IPS DF 19.7 (cell line): Measurements from ENCODE around the gene RASSF9.

Source experiments
- DNase-seq: peaks from one replicate; pipeline ENCODE4 v3.0.0-alpha.2; 2013; ENCODE audit warnings: low read depth, low spot score

RASSF9 gene

DNA sequence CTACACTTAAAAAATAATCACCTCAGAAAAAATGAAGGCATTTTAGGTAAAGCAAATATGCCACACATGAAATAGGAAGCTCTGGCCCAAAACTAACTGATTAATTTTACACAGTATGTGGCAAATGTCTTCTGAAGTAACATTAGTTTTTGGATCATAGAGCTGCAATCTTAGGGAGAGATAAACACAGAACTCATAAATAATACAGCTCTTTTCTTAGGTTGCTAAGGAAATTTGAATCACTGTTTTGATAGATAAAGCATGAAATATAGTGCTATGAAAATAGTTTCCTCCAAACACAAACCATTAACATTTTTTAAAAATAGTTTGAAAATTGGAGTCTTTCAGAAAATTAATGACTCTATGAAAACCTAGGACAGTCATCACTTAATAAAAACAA is 15.0 kb downstream of the RASSF9 start:
- no peak for DNase-seq

DNA sequence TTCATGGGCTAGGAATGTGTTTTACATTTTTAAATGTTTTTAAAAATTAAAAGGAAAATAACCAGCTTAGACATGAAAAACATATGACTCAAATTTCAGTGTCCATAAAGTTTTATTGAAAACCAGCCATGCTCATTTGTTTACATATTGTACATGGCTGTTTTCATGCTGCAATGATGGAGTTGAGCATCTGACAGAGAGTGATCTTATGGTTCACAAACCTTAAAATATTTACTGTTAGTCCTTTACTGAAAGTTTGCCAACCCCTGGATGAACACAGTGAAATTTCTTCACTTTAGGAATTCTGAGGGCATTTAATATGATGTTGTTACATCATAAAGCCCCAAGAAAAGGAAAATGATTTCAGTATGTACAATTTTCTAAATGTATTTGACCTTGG is 16.1 kb downstream of the RASSF9 start:
- DNase-seq, result no peak

DNA sequence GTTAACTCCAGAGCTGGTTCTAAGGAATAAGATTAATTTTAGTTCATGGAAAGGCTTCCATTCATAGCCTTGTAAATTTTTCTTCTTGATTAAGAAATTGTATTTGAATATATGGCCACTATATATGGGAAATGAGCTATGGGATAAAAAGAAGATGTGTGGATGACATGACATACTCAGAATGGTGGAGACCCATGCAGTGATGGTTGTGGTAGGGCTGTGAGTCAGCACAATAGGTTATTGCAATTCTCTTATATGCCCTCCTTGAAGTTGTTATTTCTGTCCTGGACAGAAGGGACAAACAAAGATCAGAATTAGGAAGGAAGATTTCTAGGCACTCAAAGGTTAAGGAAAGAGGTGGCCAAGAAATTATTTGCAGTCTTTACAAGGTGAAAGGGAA is 21.5 kb downstream of the RASSF9 start:
- no peak for DNase-seq

DNA sequence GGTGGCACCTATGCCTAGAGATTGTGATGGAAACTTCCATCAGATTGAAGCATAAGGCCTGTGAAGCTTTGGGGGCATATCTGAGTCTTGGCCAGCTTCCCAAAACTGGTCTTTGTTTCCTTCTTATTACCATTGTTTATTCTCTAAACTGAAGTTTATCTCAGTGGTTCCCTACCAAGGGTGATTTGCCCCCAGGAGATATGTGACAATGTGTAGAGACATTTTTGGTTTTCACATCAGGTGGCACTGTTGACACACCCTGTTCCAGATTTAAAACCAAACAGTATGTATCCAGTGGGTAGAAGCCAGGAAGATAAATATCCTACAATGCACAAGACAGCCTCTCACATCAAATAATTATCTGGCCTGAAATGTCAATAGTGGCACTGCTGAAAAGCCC is 22.1 kb downstream of the RASSF9 start:
- DNase-seq, result no peak

- DNase-seq, result no peak
Observed at GRCh38 chr12:85809500-85809899, 26.7 kb downstream of the RASSF9 start.

- DNase-seq, result no peak
Observed at GRCh38 chr12:85807730-85808129, 28.5 kb downstream of the RASSF9 start.

DNA sequence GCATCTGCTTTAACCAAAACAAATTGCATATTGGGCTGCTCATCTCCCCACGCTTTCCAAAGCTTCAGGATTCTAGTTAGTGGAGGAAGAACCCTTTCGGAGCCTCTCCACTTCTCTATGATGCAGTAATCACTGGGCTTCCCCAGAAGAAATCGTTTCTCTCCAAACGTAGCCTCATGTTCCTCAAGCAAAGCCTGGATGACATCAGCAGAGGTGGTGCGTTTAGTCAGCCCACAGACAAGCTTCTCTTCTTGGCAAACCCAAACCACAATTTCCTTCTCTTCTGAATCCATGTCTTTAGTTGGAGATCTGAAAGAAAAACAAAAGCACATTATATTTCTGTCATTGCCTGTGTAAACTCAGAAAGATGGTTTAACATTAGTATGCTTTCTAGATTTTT is 30.6 kb downstream of the RASSF9 start:
- no peak for DNase-seq

DNA sequence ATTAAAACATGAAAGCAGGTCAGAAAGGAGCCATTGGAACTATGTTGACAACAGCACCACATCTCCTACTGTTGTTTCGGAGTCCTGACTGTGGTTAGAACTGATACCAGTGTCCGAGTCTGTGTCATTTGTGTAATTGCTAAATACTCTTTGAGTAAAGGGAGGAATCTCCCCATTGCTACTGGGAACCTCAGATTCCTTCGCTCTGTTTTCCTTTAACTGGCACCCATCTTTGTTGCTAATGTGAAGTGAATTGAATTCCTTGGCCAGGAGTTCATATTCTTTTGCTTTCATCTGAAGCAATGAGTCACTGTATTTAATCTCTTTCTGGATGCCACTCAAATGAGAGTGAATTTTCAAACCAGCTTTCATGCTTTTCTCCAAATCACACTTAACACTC is 31.5 kb downstream of the RASSF9 start:
- DNase-seq, result no peak

GRCh38 chr12:85803923-85804322 is 32.3 kb downstream of the RASSF9 start:
- DNase-seq, result no peak

- DNase-seq, result no peak
Observed at GRCh38 chr12:85803231-85803630, 33.0 kb downstream of the RASSF9 start.

DNA sequence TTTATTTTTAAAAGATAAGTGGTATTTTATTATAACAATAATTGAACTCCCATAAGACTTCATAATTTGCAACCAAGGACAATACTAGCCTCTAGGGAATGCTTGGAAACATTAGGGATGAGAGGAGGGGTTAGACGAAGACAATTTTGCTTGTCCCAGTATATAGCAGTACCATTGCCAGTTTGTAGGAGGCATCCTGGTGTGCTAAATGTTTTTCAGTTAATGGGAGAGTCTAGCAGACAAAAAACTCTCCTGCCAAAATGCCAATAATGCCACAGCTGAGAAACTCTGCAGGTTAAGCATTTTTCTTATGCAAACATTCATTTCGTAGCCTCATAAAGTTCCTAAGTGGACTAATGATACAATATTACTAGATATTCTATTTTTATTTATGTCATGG is 38.1 kb downstream of the RASSF9 start:
- DNase-seq, result no peak

DNA sequence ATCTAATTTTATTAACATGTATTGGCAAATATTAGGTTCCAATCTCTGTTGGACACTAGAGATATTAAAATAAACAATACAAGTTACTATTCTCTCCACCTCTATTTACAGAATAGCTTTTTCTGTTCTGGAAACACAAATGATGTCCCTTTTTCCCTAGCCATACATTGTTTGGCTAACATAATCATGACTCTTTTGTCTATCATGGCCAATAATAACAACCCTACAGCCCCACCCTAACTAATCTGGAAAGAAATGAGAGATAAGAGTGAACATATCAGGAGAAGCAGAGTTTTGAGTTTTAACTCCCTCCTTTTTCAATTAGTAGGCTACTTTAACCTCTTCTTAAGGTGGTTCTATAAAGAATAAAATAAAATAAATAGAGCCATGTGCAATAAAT is 40.2 kb downstream of the RASSF9 start:
- DNase-seq, result no peak

DNA sequence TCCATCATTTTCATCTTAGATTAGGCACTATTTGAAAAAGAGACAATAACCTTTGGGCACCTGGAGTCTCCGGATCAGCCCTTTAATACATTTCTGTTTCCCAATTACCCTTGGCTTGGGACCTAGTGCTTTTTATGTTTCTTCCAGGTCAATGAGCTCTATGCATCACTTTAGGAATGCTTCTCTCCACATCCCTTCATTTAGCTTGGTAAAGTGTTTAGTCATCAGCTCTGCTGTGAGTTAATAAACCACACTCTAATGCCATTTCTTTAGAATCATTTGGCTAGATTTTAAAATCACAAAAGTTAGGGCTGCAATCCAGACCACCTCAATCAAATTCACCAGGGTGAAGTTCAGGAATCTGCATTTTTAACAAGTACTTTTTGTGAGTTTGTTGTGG is 41.7 kb downstream of the RASSF9 start:
- no peak for DNase-seq

DNA sequence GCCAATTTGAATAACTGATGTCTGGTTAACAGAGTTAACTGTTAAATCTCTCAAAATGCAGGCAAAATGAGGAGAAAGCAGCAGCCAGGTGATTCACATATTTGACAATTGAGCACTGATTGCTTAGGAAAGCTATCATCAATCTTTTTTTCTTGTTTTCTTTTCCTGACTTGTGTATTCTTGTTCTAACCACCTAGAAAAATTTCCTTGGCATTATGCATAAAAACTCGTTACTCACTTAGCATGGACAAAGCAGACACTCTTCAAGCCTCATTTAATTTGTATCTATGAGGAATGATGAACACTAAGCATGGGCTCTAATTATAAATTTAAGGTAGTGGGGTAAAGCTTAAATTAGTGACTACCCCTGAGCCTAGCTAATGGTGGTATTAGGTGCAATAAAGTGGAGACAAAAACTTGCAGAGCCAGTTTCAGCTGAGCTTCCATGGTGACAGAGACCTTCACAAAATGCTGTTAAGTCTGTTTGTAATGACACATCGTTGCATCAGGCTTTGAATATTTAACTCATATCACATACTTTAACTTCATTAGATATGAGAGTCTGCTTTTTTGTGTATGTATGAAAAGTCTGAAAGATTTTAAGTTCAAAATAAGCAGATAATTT is 52.0 kb downstream of the RASSF9 start:
- DNase-seq, result no peak

- no peak for DNase-seq
Observed at GRCh38 chr12:85782711-85783110, 53.5 kb downstream of the RASSF9 start.

GRCh38 chr12:85781766-85782165 is 54.4 kb downstream of the RASSF9 start:
- no peak for DNase-seq

- no peak for DNase-seq
Observed at GRCh38 chr12:85779768-85780167, 56.4 kb downstream of the RASSF9 start.

DNA sequence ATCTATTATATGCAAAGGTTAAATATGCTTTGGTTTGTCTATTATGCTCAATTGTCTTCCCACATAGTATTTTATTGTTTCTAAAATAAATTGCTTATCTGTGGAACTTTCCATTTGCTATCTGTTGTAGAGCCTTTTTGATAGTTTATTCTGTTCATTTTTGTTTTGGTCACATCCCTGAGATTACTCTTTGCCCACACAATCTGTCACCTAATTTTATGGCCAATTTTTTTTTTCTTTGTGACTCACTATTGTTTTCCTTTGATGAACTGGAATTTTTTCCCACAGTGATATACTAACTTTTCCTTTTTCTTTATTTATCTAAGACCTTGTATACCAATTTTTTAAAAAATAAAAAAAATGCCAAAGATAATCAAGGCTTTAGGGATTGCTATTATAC is 61.1 kb downstream of the RASSF9 start:
- no peak for DNase-seq

- DNase-seq, result no peak
Observed at GRCh38 chr12:85765453-85765869, 70.7 kb downstream of the RASSF9 start.

GRCh38 chr12:85759623-85760022 is 76.6 kb downstream of the RASSF9 start:
- no peak for DNase-seq

GRCh38 chr12:85759091-85759490 is 77.1 kb downstream of the RASSF9 start:
- DNase-seq, result no peak

DNA sequence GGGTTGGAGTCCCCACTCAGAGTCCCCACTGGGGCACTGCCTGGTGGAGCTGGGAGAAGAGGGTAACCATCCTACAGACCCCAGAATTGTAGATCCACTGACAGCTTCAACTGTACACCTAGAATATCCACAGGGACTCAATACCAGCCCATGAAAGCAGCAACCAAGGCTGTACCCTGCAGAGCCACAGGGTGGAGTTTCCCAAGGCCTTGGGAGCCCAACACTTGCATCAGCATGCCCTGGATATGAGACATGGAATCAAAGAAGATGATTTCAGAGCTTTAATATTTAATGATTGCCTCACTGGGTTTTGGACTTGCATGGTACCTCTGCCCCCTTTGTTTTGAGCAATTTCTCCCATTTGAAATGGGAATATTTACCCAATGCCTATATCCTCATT is 80.4 kb downstream of the RASSF9 start:
- DNase-seq, result no peak
